GM19452 (cell line): ENCODE measurements around the gene BARX1.

ENCODE experiments used
- ATAC-seq: cut with Tn5 transposase; IDR thresholded peaks from one replicate; pipeline ENCODE4 v1.9.1; 2021; ENCODE audit not compliant: unreplicated experiment

BARX1 gene

GRCh38 chr9:93929231-93929630 is 25.9 kb downstream of the BARX1 start:
- ATAC-seq, result no peak

- ATAC-seq, result no peak
Observed at GRCh38 chr9:93922535-93922934, 32.6 kb downstream of the BARX1 start.

GRCh38 chr9:93920131-93920800 is 34.9 kb downstream of the BARX1 start:
- ATAC-seq, result no peak

- ATAC-seq, result no peak
Observed at GRCh38 chr9:93918061-93918460, 37.1 kb downstream of the BARX1 start.

GRCh38 chr9:93917121-93917853 is 37.9 kb downstream of the BARX1 start:
- ATAC-seq, result no peak

- no peak for ATAC-seq
Observed at GRCh38 chr9:93916358-93916757, 38.8 kb downstream of the BARX1 start.

- no peak for ATAC-seq
Observed at GRCh38 chr9:93911801-93912554, 43.2 kb downstream of the BARX1 start.

GRCh38 chr9:93911136-93911745 is 43.9 kb downstream of the BARX1 start:
- no peak for ATAC-seq

- no peak for ATAC-seq
Observed at GRCh38 chr9:93910598-93910997, 44.6 kb downstream of the BARX1 start.

GRCh38 chr9:93910196-93910595 is 45.0 kb downstream of the BARX1 start:
- no peak for ATAC-seq

- no peak for ATAC-seq
Observed at GRCh38 chr9:93909242-93909616, 45.9 kb downstream of the BARX1 start.

- no peak for ATAC-seq
Observed at GRCh38 chr9:93908591-93909241, 46.4 kb downstream of the BARX1 start.

GRCh38 chr9:93907551-93908199 is 47.5 kb downstream of the BARX1 start:
- no peak for ATAC-seq

- ATAC-seq, result no peak
Observed at GRCh38 chr9:93906195-93906880, 48.8 kb downstream of the BARX1 start.

- no peak for ATAC-seq
Observed at GRCh38 chr9:93905473-93906133, 49.6 kb downstream of the BARX1 start.

GRCh38 chr9:93904649-93905472 is 50.3 kb downstream of the BARX1 start:
- no peak for ATAC-seq

- no peak for ATAC-seq
Observed at GRCh38 chr9:93903886-93904648, 51.1 kb downstream of the BARX1 start.
